Urinary bladder (tissue), 4 donors: ENCODE measurements around the gene ZDHHC20. TPM values are rescaled to one million over a fixed set of nuclear protein-coding genes. Genes with fewer than 3 reads are reported as not detected.
"Not testable (repeated sequence)": the region's sequence is repeated elsewhere in the genome, so short reads cannot be mapped to it uniquely, and the experiment has no call there.

Source experiments
- DNase-seq: peaks from one replicate; pipeline ENCODE4 v3.0.0-alpha.2; 2015; ENCODE audit errors: extremely low spot score
- H3K27ac ChIP-seq: one replicate; pipeline ENCODE4 v1.5.1; 2013; ENCODE audit warnings: low read depth, mild to moderate bottlenecking, moderate library complexity
- H3K36me3 ChIP-seq: one replicate; pipeline ENCODE4 v1.6.1; 2013; ENCODE audit warnings: mild to moderate bottlenecking, moderate library complexity; ENCODE audit not compliant: insufficient read depth
- H3K4me1 ChIP-seq: one replicate; pipeline ENCODE4 v1.6.1; 2013; ENCODE audit warnings: mild to moderate bottlenecking, moderate library complexity; ENCODE audit not compliant: insufficient read depth
- H3K4me3 ChIP-seq: one replicate; pipeline ENCODE4 v1.5.1; 2013; ENCODE audit warnings: low read depth, low read length
- WGBS: extraction: QIAGEN DNeasy Blood & Tissue Kit; methylation state at CpG from one replicate; pipeline ENCODE4 v1.1.7; 2013; 5-methylcytosine and 5-hydroxymethylcytosine counted together
- polyA plus RNA-seq: library from polyadenylated mRNA; stranded (reverse); fragments of 200-250 nt; gene quantifications from one replicate; pipeline ENCODE4 v1.2.3, GENCODE V29; 2013
- total RNA-seq: library from RNA; depleted of rRNA; stranded (reverse); fragments of >200 nt; gene quantifications from one replicate; pipeline ENCODE4 v1.2.3, GENCODE V29; 2014
- donor health status: healthy with polysubstance abuse.
- donor health status: healthy.

Gene ZDHHC20
- total and polyA plus RNA-seq, 2 donors, result 30.1 to 209 TPM

GRCh38 chr13:21413013-21413412 lies 46.1 kb downstream of the ZDHHC20 start:
- H3K4me3 ChIP-seq, result no peak overlapping the region
- no peaks in the 10 kb centered on the region for H3K36me3 ChIP-seq
- DNase-seq, result no peak
- no peaks in the 10 kb centered on the region for H3K4me1 ChIP-seq
- H3K27ac ChIP-seq, result no peak overlapping the region
- WGBS, result 59% methylated on average over 1 of the region's 1 CpG

DNA sequence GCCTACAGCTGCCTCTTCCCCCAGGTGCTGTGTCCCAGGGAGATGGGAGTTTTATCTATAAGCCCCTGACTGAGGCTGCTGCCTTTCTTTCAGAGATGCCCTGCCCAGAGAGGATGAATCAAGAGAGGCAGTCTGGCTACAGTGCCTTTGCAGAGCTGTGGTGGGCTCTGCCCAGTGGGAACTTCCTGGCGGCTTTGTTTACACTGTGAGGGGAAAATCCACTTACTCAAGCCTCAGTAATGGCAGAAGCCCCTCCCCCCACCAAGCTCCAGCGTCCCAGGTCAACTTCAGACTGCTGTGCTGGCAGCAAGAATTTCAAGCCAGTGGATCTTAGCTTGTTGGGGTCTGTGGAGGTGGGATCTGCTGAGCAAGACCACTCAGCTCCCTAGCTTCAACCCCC lies 48.6 kb downstream of the ZDHHC20 start:
- DNase-seq, H3K4me1 ChIP-seq, H3K27ac ChIP-seq, H3K36me3 ChIP-seq, H3K4me3 ChIP-seq: not testable (repeated sequence)
- WGBS, result 69% methylated on average over 2 of the region's 2 CpGs

DNA sequence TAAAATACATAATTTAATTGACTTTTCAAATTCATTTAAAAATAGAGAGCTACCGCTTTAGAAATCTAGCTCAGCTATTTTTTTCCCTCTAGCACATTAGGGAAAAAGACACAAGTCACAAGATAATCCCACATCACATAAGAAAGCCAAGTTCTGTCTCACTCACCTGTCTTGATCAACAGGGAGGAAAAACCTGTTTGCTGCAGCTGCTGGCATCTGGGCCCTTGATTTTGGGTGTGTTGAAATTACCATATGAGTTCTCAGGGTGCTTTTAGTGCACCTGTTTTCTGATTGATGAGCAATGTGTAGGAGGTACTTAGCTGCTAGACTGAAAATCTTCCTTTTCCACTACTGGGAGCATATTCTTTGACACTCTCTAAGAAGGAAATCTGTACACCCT lies 53.8 kb downstream of the ZDHHC20 start:
- Histone ChIP-seq H3K36me3 (no peaks in the 10 kb centered on the region), H3K27ac (no peak overlapping the region), H3K4me1 (no peaks in the 10 kb centered on the region), H3K4me3 (no peak overlapping the region)
- WGBS, result 94% methylated on average over 1 of the region's 1 CpG
- no peak for DNase-seq

- WGBS, result 83% methylated on average over 3 of the region's 3 CpGs
- DNase-seq, result no peak
- no peak overlapping the region for H3K4me3 ChIP-seq
- H3K27ac ChIP-seq, result no peak overlapping the region
- no peaks in the 10 kb centered on the region for H3K4me1 ChIP-seq
- H3K36me3 ChIP-seq, result no peaks in the 10 kb centered on the region
These were observed 56.4 kb downstream of the ZDHHC20 start for GRCh38 chr13:21402586-21403307.

DNA sequence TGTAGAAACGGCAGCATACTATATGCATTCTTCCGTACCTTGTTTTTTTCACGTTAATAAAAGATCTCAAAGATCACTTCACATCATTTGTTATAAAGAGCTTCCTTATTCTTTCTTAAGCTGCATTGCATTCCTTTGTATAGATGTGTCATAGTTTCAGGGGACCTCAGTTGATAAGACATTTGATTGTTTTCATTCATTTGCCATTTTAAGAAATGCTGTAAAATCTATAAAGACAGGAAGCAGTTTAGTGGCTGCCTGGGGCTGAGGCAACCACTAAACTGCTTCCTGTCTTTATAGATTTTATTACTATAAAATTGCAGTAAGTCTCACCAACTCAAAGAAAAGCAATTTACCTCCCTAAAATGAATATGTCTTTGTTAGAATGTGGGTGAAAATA lies 59.4 kb downstream of the ZDHHC20 start:
- DNase-seq, result no peak
- Histone ChIP-seq H3K36me3 (no peaks in the 10 kb centered on the region), H3K4me3 (no peak overlapping the region), H3K27ac (no peak overlapping the region), H3K4me1 (no peaks in the 10 kb centered on the region)
- 65% methylated on average over 3 of the region's 3 CpGs for WGBS

- DNase-seq, result no peak
- Histone ChIP-seq H3K27ac (no peak overlapping the region), H3K4me3 (no peak overlapping the region), H3K36me3 (no peaks in the 10 kb centered on the region), H3K4me1 (no peaks in the 10 kb centered on the region)
- 82% methylated on average over 3 of the region's 3 CpGs for WGBS
These were observed 63.1 kb downstream of the ZDHHC20 start for GRCh38 chr13:21395953-21396352.

GRCh38 chr13:21389124-21389523 lies 70.0 kb downstream of the ZDHHC20 start:
- peaks cover 2% of the 10 kb centered on the region for H3K36me3 ChIP-seq
- H3K4me1 ChIP-seq, result no peaks in the 10 kb centered on the region
- H3K27ac ChIP-seq, result no peak overlapping the region
- no peak for DNase-seq
- WGBS, result 88% methylated on average over 2 of the region's 2 CpGs
- H3K4me3 ChIP-seq, result no peak overlapping the region

GRCh38 chr13:21385710-21386109 lies 73.4 kb downstream of the ZDHHC20 start:
- 96% methylated on average over 2 of the region's 2 CpGs for WGBS
- H3K4me1 ChIP-seq, result no peaks in the 10 kb centered on the region
- peaks cover 2% of the 10 kb centered on the region for H3K36me3 ChIP-seq
- no peak overlapping the region for H3K27ac ChIP-seq
- no peak for DNase-seq
- H3K4me3 ChIP-seq, result no peak overlapping the region

GRCh38 chr13:21383090-21383489 lies 76.0 kb downstream of the ZDHHC20 start:
- DNase-seq, result no peak
- no peaks in the 10 kb centered on the region for H3K36me3 ChIP-seq
- no peak overlapping the region for H3K4me3 ChIP-seq
- WGBS, result 78% methylated on average over 6 of the region's 6 CpGs
- no peak overlapping the region for H3K27ac ChIP-seq
- no peaks in the 10 kb centered on the region for H3K4me1 ChIP-seq

DNA sequence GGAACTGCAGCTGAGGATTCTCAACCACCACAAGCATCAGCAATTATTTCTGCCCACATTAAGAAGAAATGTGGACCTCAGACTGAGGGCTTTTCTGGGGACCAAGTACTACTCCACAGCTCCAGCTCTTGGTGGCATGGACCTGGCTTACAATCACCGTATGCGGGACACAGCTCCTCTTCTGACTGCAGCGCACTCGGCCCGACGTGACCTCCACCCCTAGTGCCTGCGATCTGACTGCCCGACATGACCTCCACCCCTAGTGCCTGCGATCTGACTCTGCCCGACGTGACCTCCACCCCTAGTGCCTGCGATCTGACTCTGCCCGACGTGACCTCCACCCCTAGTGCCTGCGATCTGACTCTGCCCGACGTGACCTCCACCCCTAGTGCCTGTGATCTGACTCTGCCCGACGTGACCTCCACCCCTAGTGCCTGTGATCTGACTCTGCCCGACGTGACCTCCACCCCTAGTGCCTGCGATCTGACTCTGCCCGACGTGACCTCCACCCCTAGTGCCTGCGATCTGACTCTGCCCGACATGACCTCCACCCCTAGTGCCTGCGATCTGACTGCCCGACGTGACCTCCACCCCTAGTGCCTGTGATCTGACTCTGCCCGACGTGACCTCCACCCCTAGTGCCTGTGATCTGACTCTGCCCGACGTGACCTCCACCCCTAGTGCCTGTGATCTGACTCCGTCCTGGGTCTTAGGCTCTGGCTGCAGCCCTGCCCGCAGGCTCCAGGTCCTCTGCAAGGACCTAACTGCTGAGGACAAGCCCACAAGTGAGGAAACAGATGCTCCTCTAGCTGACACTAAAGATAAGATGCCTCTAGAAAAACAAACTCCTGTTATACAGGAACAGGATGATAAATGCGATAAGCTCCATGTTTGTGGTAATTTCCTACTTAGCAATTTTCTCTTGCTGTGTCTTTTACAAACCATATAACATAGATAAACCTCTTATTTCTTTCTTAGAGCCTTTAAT lies 81.8 kb downstream of the ZDHHC20 start:
- not testable (repeated sequence) for H3K36me3 ChIP-seq, H3K4me3 ChIP-seq, H3K4me1 ChIP-seq, DNase-seq, H3K27ac ChIP-seq
- WGBS, result 87% methylated on average over 36 of the region's 36 CpGs

DNA sequence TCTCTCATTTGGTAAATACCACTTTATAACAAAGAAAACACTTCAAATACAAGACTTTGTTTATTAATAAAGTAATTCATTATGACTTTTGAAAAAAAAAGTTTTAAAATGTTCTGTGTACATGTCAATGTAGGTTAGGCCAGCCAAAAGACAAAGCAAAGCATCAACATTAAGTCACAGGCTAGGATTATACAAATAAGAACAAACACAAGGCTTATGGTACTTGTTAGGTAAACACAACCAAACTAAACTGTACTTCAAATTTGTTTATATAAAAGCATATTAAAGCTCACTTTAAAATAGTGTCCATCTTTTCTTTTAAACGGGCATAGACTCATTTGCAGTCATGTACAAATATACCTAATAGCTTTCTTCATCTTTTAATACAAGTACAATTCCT lies 86.6 kb downstream of the ZDHHC20 start:
- 40% methylated on average over 1 of the region's 1 CpG for WGBS

GRCh38 chr13:21371011-21371410 lies 88.1 kb downstream of the ZDHHC20 start:
- H3K4me1 ChIP-seq, result no peaks in the 10 kb centered on the region
- no peak overlapping the region for H3K4me3 ChIP-seq
- no peaks in the 10 kb centered on the region for H3K36me3 ChIP-seq
- 60% methylated on average over 7 of the region's 7 CpGs for WGBS
- no peak overlapping the region for H3K27ac ChIP-seq
- DNase-seq, result no peak

More for the DNA sequence above, 86.6 kb downstream of the ZDHHC20 start:
- peaks cover under 1% of the 10 kb centered on the region for H3K36me3 ChIP-seq
- H3K4me3 ChIP-seq, result no peak overlapping the region
- no peak overlapping the region for H3K27ac ChIP-seq
- no peak for DNase-seq
- no peaks in the 10 kb centered on the region for H3K4me1 ChIP-seq

GRCh38 chr13:21365574-21365973 lies 93.5 kb downstream of the ZDHHC20 start:
- DNase-seq, result no peak
- 84% methylated on average over 4 of the region's 4 CpGs for WGBS
- Histone ChIP-seq H3K36me3 (no peaks in the 10 kb centered on the region), H3K27ac (no peak overlapping the region), H3K4me3 (no peak overlapping the region), H3K4me1 (no peaks in the 10 kb centered on the region)

- H3K4me3 ChIP-seq, result no peak overlapping the region
- no peak overlapping the region for H3K27ac ChIP-seq
- 79% methylated on average over 4 of the region's 4 CpGs for WGBS
- no peak for DNase-seq
- no peaks in the 10 kb centered on the region for H3K4me1 ChIP-seq
- no peaks in the 10 kb centered on the region for H3K36me3 ChIP-seq
These were observed 94.2 kb downstream of the ZDHHC20 start for GRCh38 chr13:21364916-21365315.
